Measurements from ENCODE around the gene PDE9A.

- TF ChIP-seq CTCF (IDR thresholded peaks at IDR 0.05 in 8 of 11, conservative IDR thresholded peaks at IDR 0.05 in 3 of 11) (no peak), POLR2A (IDR thresholded peaks at IDR 0.05) (no peak)
These were observed 87.0 kb downstream of the PDE9A start for GRCh38 chr21:42740405-42740909.

Data from spleen (tissue), 7 donors.